Adrenal gland (tissue), 12 donors: ENCODE measurements around the gene PLXDC2. TPM values are rescaled to one million over a fixed set of nuclear protein-coding genes. Genes with fewer than 3 reads are reported as not detected.

Experiments used
- DNase-seq, 7 donors: peaks; one replicate each; pipeline ENCODE4 v3.0.0-alpha.2; 2019 to 2020
- H3K27ac ChIP-seq, 5 donors: fragments of 200-600 bp; sonication (generic) in 4 of 5; 1 replicate in 3 of 5; 2 replicates in 2 of 5; pipeline versions ENCODE4 v1.5.1 to v1.8.0; 2016 to 2020; ENCODE audit warnings: mild to moderate bottlenecking in 1 of 5
- H3K27me3 ChIP-seq: fragments of 200-600 bp; 2 replicates; pipeline ENCODE4 v1.8.0; 2021
- H3K36me3 ChIP-seq, 2 donors: fragments of 200-600 bp; replicated peaks in 1 of 2; 1 replicate in 1 of 2; 2 replicates in 1 of 2; pipeline versions ENCODE4 v1.5.1 to v1.8.0; 2018 to 2022
- H3K4me1 ChIP-seq, 2 donors: fragments of 200-600 bp; replicated peaks in 1 of 2; 1 replicate in 1 of 2; 2 replicates in 1 of 2; pipeline versions ENCODE4 v1.5.1 to v1.8.0; 2018 to 2021
- H3K4me3 ChIP-seq, 4 donors: fragments of 200-600 bp; sonication (generic) in 3 of 4; one replicate each; pipeline ENCODE4 v1.5.1; 2016 to 2018
- H3K9me3 ChIP-seq, 3 donors: fragments of 200-600 bp; sonication (generic) in 1 of 3; replicated peaks in 1 of 3; 1 replicate in 2 of 3; 2 replicates in 1 of 3; pipeline versions ENCODE4 v1.5.1 to v1.8.0; 2016 to 2021
- POLR2A ChIP-seq, 2 donors: fragments of 450-650 bp; IDR thresholded peaks; one replicate each; pipeline ENCODE4 v1.6.1; 2017; ENCODE audit warnings: antibody characterized with exemption in 2 of 2, mild to moderate bottlenecking in 2 of 2, moderate library complexity in 1 of 2
- WGBS, 4 donors: extraction: QIAGEN DNeasy Blood & Tissue Kit in 2 of 4; methylation state at CpG; one replicate each; pipeline versions ENCODE4 v1.1.5 to v1.1.7; 2013 to 2017; 5-methylcytosine and 5-hydroxymethylcytosine counted together
- intact Hi-C, 2 donors: fragments of 100-400 bp; cut with DNase I; formaldehyde crosslinking; loops; one replicate each; pipeline versions ENCODE4 v1.14.1 to v1.15.0; 2022 to 2023
- polyA plus RNA-seq, 3 donors: library from polyadenylated mRNA; stranded (reverse); fragments of 200-250 nt in 2 of 3; fragments of 350-450 nt in 1 of 3; fragmentation: Illumina TruSeq in 1 of 3; extraction: RNeasy Lipid Tissue Mini Kit (QIAGEN cat#74804) in 1 of 3; gene quantifications; one replicate each; pipeline ENCODE4 v1.2.3, GENCODE V29; 2013 to 2014
- total RNA-seq, 9 donors: library from RNA; depleted of rRNA in 4 of 9; stranded (reverse); fragments of >200 nt in 4 of 9; fragments of 120-200 nt in 1 of 9; fragmentation: NEBNext Ultra II Directional in 1 of 9; extraction: Animal tissue kit (Norgen Biotek cat#: 25700) in 1 of 9; gene quantifications; one replicate each; pipeline versions ENCODE4 v1.1.0 to v1.2.4, GENCODE V29; 2013 to 2023
- TF ChIP-seq, protein P1 (sequence below), 6 experiments: fragments of 450-650 bp in 4 of 6; fragments of 200-600 bp in 2 of 6; sonication (generic) in 1 of 6; IDR thresholded peaks; 1 replicate in 5 of 6; 2 replicates in 1 of 6; pipeline versions ENCODE4 v1.5.1 to v1.8.0; 2016 to 2021; ENCODE audit warnings: antibody characterized with exemption in 6 of 6, mild to moderate bottlenecking in 2 of 6, moderate library complexity in 1 of 6
- donor health status: healthy with polysubstance abuse.
- donor health status: Bipolar disorder and iron deficiency.
- donor health status: DM: yes; HTN: yes; CAD: no.
- donor health status: DM: no; HTN: no; CAD: no.
- donor health status: DM: no; HTN: no; CAD: no.
- donor health status: DM: yes; HTN: yes; CAD: no.

PLXDC2 gene
- total and polyA plus RNA-seq, 12 donors = 12.1 to 127 (median 75.1) TPM

DNA sequence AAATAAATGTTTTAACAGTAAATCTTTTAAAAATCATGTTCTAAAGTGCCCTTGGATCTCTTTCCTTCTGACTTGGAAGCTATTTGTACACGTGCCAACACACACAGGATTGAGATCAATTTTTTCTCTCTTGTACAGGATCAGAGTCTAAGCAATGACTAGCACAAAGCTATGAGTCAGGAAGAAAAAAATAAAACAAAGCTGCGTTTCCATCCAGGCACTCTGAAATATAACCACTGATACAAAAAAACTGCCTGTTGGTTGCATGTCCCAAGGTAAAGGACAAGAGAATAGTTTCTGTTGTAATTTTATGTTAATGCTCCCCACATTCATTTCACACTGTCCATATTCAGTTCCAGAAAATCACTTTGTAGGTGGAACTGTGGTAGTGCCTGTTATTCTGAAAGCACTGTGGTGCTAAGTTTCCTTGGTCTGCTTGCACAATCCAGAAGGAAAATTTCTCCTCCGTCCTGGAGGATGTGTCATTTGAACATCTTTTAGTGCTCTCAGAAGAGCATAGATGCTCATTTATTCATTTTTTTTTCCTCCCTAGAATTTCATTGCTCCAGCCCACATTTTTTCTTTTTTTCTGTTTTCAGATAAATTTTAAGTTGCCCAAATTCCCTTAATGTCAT, 113.4 kb downstream of the PLXDC2 start:
- intact Hi-C loops = loop anchor here in 1 of 2 donors (10.0 kb wide), 1 partner anchor 115 kb away; the partner anchor contains the start of gene PLXDC2
- H3K4me3 ChIP-seq = no peak overlapping the region
- no peaks in the 10 kb centered on the region for H3K36me3 ChIP-seq
- H3K27ac ChIP-seq = peak overlapping the region; percentile 32 to 89 (median 74)
- H3K9me3 ChIP-seq = no peaks in the 10 kb centered on the region
- WGBS, 4 donors = 10 to 15% (median 12%) methylated on average over 3 of the region's 3 CpGs
- peak in 1 of 2 donors; percentile 31 for TF ChIP-seq POLR2A (IDR thresholded peaks at IDR 0.05)
- TF ChIP-seq, protein P1, sequence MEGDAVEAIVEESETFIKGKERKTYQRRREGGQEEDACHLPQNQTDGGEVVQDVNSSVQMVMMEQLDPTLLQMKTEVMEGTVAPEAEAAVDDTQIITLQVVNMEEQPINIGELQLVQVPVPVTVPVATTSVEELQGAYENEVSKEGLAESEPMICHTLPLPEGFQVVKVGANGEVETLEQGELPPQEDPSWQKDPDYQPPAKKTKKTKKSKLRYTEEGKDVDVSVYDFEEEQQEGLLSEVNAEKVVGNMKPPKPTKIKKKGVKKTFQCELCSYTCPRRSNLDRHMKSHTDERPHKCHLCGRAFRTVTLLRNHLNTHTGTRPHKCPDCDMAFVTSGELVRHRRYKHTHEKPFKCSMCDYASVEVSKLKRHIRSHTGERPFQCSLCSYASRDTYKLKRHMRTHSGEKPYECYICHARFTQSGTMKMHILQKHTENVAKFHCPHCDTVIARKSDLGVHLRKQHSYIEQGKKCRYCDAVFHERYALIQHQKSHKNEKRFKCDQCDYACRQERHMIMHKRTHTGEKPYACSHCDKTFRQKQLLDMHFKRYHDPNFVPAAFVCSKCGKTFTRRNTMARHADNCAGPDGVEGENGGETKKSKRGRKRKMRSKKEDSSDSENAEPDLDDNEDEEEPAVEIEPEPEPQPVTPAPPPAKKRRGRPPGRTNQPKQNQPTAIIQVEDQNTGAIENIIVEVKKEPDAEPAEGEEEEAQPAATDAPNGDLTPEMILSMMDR (IDR thresholded peaks at IDR 0.05) = no peak
- H3K4me1 ChIP-seq = peaks cover 24 to 36% of the 10 kb centered on the region in 2 donors
- no peaks in the 10 kb centered on the region for H3K27me3 ChIP-seq
- DNase-seq = peak in 4 of 7 donors; percentile 45 to 62 (median 52)

DNA sequence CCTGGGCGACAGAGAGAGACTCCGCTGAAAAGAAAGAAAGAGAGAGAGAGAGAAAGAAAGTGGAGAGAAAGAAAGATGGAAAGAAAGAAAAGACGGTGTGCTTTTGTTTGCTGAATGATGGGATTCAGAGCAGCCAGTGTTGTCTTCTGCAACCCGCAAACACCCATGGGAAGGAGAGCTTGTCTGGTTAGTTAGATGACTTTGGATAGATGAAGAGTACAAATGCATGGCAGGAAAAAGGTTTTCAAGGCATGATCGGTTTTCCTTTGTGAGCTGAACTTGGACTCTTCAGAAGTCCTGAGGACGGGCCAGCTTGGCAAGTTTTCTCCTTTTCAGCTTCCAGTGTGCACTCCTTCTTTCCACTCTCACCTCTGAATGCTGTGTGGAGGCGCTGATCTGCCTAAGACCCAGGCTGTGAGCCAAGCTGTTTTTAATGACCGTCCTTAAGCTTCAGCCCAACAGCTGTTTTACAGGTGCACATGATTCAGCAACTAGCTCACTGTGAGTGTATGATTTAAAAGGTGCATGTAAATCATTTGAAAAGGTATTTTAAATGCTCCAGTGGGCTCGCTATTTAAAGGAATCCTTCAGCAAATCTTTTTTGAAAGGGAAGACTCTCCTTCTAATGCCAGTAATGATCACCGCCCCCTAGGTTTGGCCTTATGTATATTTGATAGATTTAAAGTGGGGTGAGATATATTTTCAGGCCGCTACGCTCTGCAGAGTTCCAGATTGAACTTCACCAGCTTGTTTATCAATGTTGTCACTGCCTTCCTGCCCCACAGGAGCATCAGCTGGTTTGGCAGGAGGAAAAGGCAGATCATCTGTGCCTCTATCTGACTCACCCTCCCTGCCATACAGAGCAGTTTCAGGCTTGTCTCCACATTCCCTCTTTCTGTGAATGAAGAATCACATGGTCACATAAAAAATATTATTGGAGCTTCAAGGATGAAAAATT, 115.0 kb downstream of the PLXDC2 start:
- Histone ChIP-seq H3K4me1 (peaks cover 24 to 36% of the 10 kb centered on the region in 2 donors), H3K27ac (peak overlapping the region in 4 of 5 donors; percentile 2 to 83 (median 62)), H3K27me3 (no peaks in the 10 kb centered on the region), H3K4me3 (no peak overlapping the region), H3K9me3 (no peaks in the 10 kb centered on the region), H3K36me3 (no peaks in the 10 kb centered on the region)
- intact Hi-C loops = loop anchor here in 1 of 2 donors (10.0 kb wide), 1 partner anchor 116 kb away; the partner anchor contains the start of gene PLXDC2
- TF ChIP-seq POLR2A (IDR thresholded peaks at IDR 0.05) = peak in 1 of 2 donors; percentile 49
- TF ChIP-seq, protein P1 (IDR thresholded peaks at IDR 0.05) = peak in 1 of 6 experiments; percentile 18
- 57 to 61% (median 59%) methylated on average over 12 of the region's 12 CpGs for WGBS, 4 donors
- DNase-seq = peak; percentile 56 to 87 (median 79)

DNA sequence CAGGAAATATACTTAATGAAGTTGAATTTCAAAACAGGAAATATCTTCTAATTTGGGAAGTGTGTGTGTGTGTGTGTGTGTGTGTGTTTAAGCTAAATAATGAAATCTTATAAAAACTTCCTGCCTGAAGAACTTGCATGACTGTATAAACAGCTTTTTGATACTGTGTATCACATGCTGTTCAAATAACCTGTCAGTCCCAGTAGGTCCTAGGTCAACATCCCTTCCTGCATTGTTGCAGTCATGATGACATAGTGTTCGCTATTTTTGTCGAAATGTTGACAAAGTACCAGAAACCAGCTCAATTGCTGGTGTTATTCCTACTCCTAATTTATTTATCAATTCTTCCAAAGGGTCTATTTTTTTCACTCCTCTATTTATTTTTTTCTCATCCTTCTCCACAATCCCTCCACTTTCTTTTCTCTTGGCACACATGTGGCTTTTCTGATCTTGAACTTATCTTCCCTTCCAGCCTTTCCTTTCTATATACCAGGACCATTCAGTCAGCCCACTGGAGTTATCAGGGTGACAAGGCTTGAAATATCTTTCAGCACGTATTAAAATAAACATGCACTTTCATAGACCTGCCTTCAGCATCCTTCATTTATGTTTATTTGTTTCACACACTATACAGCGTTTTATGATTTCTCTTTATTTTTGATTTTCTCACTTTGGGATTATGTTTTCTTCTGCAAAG, 115.8 kb downstream of the PLXDC2 start:
- no peak overlapping the region for H3K4me3 ChIP-seq
- intact Hi-C loops = loop anchor here in 1 of 2 donors (10.0 kb wide), 1 partner anchor 117 kb away; the partner anchor contains the start of gene PLXDC2
- 60 to 64% (median 64%) methylated on average over 4 of the region's 4 CpGs for WGBS, 4 donors
- TF ChIP-seq, protein P1 (IDR thresholded peaks at IDR 0.05) = no peak
- TF ChIP-seq POLR2A (IDR thresholded peaks at IDR 0.05) = no peak
- no peaks in the 10 kb centered on the region for H3K9me3 ChIP-seq
- DNase-seq = no peak
- peak overlapping the region in 3 of 5 donors; percentile 49 to 83 (median 74) for H3K27ac ChIP-seq
- H3K4me1 ChIP-seq = peaks cover 24 to 36% of the 10 kb centered on the region in 2 donors
- H3K27me3 ChIP-seq = no peaks in the 10 kb centered on the region
- no peaks in the 10 kb centered on the region for H3K36me3 ChIP-seq
